Adrenal gland (tissue), 5 donors: Measurements from ENCODE around the gene POU6F1.

Experiments
- CTCF ChIP-seq, 6 experiments: fragments of 450-650 bp in 4 of 6; fragments of 200-600 bp in 2 of 6; sonication (generic) in 1 of 6; IDR thresholded peaks; 1 replicate in 5 of 6; 2 replicates in 1 of 6; pipeline versions ENCODE4 v1.5.1 to v1.8.0; 2016 to 2021; ENCODE audit warnings: antibody characterized with exemption in 6 of 6, mild to moderate bottlenecking in 2 of 6, moderate library complexity in 1 of 6
- POLR2A ChIP-seq, 2 donors: fragments of 450-650 bp; IDR thresholded peaks; one replicate each; pipeline ENCODE4 v1.6.1; 2017; ENCODE audit warnings: antibody characterized with exemption in 2 of 2, mild to moderate bottlenecking in 2 of 2, moderate library complexity in 1 of 2
- donor health status: DM: no; HTN: no; CAD: no.

GRCh38 chr12:51187370-51187987, 30.4 kb downstream of the POU6F1 start:
- TF ChIP-seq CTCF (IDR thresholded peaks at IDR 0.05) (no peak), POLR2A (IDR thresholded peaks at IDR 0.05) (no peak)
